OCI-LY7 (cell line): ENCODE results near the gene NDEL1.

Experiments used
- EZH2phosphoT487 ChIP-seq: fragments of 200-600 bp; sonication (generic); IDR thresholded peaks from 2 replicates; pipeline ENCODE4 v1.6.1; 2018; ENCODE audit warnings: low read depth, borderline replicate concordance, mild to moderate bottlenecking, mixed run types, antibody characterized with exemption, low read length, moderate library complexity, mixed read lengths
- TF ChIP-seq, protein P1 (sequence below): fragments of 200-600 bp; sonication (generic); conservative IDR thresholded peaks from 2 replicates; pipeline ENCODE4 v1.5.1; 2014; ENCODE audit warnings: mild to moderate bottlenecking, antibody characterized with exemption, low read length, moderate library complexity, mixed read lengths

DNA sequence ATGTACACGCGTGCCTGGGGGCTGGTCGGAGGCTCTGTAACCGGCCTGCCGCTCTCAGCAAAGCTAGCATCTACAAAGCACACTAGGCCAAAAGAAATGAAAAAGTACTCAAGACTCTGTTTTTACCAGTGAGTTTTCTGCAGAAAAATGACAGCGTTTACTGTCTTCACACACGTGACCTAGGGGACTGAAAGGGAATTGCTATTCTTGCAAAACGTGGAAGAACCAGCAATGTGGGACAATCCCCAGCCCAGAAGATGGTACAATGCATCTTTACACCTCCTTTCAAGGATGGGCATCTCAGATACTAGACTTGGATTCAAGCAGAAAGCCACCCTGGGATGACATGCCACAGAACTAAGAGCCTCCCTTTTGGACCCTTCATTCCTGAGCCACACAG is 41.5 kb downstream of the NDEL1 start:
- TF ChIP-seq, protein P1, sequence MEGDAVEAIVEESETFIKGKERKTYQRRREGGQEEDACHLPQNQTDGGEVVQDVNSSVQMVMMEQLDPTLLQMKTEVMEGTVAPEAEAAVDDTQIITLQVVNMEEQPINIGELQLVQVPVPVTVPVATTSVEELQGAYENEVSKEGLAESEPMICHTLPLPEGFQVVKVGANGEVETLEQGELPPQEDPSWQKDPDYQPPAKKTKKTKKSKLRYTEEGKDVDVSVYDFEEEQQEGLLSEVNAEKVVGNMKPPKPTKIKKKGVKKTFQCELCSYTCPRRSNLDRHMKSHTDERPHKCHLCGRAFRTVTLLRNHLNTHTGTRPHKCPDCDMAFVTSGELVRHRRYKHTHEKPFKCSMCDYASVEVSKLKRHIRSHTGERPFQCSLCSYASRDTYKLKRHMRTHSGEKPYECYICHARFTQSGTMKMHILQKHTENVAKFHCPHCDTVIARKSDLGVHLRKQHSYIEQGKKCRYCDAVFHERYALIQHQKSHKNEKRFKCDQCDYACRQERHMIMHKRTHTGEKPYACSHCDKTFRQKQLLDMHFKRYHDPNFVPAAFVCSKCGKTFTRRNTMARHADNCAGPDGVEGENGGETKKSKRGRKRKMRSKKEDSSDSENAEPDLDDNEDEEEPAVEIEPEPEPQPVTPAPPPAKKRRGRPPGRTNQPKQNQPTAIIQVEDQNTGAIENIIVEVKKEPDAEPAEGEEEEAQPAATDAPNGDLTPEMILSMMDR = no peak
- TF ChIP-seq EZH2phosphoT487 = no peak
